Left lobe of liver (tissue), 2 donors: ENCODE measurements around the gene TJP2. TPM values are rescaled to one million over a fixed set of nuclear protein-coding genes. Genes with fewer than 3 reads are reported as not detected.

Source experiments
- ATAC-seq: fragments of 200-7000 bp; cut with Tn5 transposase; one replicate; pipeline ENCODE4 v1.9.1; 2020; ENCODE audit warnings: mild to moderate bottlenecking, moderate library complexity
- DNase-seq: peaks from one replicate; pipeline ENCODE4 v3.0.0-alpha.2; 2020; ENCODE audit warnings: low spot score
- total RNA-seq: library from RNA; stranded (reverse); gene quantifications from one replicate; pipeline ENCODE4 v1.2.1, GENCODE V29; 2021
- donor health status: DM: no; HTN: no; CAD: no; lungs with moderate emphysema.
- donor health status: DM: no; HTN: yes; CAD: no.

TJP2 gene
- total RNA-seq, 1 donor from 2014 or later: 81.2 TPM

DNA sequence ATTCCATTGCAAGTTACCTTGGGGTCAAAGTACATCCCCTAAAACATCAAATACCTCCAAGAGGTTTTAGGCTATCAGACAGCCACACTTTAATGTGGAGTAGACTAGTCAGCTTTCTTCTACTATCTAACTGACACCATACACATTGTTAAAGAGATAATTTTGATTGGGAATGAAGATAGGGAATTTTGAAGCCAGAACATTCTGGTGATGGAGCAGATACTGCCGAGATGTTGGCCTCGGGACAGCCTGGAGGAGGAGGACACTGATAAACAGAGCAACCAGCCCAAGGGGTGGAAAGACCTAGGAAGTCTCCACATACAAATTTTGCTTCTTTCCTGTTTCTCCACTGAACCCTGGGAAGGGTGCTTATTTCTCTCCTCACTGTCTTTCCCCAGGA lies 14.9 kb downstream of the TJP2 start:
- DNase-seq: no peak

DNA sequence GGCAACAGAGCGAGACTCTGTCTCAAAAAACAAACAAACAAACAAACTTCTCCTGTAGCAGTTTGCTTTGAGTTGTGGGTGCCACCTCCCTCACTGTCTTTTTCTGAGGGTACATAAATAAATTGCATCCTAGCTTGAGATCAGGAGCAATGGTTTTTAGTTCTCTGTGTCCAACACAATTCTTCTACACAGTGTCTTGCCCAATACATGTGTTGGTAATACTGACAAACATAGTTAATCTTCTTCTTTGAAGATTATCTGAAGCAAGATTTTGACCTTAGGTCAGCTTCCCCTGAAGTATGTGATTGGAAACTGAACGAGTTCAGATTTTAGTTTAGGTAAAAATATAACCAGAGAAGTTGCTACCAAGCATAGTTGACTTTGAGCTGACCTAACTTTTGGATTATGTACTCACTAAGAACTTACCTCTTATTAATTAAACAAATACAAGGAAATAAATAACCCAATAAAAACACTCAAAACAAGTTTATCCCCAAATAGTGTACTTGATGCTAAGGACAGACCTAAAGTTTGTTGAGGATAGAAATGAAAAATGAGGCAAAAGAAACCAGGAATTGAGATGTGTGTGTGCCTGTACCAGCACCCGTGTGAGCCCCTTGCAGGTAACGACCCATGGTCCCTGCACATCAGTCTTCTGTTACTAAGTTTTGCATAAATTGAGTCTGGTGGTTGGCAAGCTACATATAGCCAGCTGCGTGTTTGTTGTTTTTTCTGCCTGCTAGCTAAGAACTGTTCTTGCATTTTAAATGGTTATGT lies 16.2 kb downstream of the TJP2 start:
- DNase-seq (no peak), ATAC-seq (peak; percentile 63)

More for the DNA sequence above, 14.9 kb downstream of the TJP2 start:
- no peak for ATAC-seq

DNA sequence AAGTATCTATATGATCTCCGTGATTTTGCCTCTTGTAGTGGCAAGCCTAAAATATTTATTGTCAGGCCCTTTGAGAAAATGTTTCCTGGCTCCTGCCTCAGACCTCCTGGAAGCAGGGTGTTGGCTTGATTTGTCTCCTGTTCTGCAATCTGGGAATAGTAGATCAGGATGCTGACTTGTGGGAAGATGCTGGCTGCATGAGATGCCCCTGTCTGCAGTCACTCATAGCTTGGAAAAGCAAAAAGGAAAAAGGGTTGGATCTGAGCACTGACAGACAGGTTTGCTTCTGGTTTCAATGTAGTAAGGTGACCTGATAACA lies 16.7 kb downstream of the TJP2 start:
- DNase-seq (no peak), ATAC-seq (no peak)

DNA sequence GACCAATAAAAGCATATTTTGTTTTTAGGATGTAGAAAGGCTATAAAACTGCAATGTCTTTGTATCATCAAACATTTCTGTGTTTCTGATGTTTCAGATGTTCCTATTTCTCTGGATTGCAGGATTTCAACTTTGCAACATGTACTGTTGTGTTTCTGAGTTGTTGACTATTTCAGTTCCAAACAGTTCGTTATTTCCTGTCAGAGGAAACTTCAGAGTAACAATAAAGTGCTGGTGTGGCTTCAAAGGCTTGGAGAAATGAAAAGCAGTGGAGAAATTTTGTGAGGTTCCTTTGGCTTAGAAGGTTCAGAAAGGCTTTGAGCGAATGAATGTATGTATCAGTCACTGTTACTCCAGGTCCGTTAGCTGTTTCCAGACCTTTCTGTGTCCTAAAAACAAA lies 17.2 kb downstream of the TJP2 start:
- no peak for ATAC-seq

DNA sequence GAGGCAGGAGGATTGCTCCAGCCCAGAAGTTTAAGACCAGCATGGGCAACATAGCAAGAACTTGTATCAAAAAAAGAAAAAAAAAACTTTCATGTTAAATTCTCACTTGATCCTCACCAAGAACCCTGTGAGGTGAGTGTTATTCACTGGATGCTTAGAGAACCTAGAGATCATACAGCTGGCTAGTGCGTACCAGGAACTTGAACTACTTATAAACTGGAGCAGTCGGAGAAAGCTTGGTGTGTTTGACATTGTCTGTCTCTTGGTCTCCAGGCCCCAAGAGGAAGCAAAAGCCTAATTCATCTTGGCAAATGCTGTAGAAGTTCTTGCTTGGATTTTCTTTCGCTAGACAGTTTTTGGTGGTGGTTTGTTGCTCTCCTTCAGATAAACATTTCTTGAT lies 18.1 kb downstream of the TJP2 start:
- ATAC-seq (no peak), DNase-seq (no peak)

More for the DNA sequence above, 17.2 kb downstream of the TJP2 start:
- DNase-seq: no peak

DNA sequence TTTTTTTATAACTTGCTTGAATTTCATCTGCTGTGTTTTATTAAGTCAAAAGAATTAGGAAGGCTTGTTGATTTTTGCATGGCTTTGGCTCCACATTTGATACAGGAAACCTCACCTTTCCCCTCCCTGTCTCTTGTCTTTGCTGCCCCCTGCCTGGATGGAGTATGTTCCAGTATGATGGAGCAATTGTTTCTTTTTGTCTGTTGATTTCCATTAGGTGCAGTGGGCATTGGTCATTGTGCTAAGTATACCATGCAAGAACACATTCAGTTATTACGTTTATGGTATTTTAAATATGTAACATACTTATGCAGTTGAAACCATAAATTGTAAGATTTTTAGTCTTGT lies 19.6 kb downstream of the TJP2 start:
- DNase-seq (no peak), ATAC-seq (peak; percentile 40)

DNA sequence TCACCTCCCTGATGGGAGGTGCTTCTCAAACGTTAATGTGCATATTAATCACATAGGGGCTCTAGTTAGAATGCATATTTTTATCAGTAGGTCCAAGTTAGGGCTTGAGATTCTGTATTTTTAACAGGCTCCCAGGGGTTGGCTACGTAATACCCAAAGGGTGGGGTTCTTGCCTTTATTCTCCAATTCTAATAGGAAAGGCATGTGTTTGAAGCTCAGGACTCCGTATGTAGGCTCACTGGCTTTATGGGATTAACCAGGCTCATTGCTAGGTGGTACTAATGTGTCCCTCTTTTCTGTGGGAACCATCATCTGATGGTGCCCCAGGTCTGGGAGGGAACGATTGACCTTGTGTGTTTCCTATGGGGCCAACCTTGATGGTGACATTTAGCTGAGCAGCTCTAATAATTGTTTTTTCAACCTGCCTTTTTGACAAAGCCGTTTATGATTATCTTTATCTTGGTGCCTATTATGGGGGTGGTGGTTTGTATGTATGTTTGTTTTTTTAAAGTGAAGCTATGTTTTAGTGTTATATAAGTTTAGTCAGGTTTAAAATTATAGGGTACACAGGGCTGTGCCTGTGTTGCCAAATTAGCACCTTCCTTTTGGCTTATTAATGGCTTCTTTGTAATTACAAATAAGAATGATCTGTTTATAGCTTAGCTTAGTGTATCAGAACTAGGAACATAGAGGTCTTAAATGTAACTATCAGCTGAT lies 20.8 kb downstream of the TJP2 start:
- DNase-seq (no peak), ATAC-seq (no peak)

DNA sequence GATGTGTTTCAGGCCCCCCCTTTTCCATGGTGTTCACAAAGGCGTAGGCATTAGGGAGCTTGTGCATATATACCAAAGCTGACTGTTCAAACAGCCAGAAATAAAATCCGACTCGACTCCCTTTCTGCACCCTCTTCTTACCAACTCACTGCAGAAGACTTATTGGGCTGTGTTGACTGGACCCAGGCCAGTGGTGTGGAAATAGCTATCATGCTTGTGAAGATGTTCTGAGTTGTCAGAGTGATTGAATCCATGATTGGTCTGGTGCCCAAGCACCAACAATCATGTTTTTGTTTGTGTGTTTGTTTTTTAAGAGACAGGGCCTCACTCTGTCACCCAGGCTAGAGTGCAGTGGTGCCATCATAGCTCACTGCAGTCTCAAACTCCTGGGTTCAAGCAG lies 21.6 kb downstream of the TJP2 start:
- peak; percentile 74 for DNase-seq
- peak; percentile 64 for ATAC-seq

DNA sequence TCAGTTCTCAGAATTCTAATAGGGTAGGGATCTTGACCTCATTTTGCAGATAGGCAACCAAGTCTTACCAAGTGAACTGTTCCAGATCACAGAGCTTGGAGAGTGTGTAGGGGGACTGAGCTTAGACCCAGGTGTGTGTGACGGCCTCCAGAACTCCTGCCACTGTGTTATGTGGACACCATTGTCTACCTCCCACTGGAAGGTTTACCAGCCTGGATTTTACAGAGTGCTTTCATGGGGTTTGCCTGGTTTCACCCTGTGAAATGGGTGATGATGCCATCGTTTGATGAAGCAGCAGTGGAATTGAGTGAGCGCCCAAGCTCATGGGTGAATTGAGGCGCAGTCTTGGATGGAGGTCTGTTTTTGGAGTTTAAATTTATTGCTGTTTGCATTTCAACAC lies 23.6 kb downstream of the TJP2 start:
- peak; percentile 45 for ATAC-seq
- DNase-seq: no peak

DNA sequence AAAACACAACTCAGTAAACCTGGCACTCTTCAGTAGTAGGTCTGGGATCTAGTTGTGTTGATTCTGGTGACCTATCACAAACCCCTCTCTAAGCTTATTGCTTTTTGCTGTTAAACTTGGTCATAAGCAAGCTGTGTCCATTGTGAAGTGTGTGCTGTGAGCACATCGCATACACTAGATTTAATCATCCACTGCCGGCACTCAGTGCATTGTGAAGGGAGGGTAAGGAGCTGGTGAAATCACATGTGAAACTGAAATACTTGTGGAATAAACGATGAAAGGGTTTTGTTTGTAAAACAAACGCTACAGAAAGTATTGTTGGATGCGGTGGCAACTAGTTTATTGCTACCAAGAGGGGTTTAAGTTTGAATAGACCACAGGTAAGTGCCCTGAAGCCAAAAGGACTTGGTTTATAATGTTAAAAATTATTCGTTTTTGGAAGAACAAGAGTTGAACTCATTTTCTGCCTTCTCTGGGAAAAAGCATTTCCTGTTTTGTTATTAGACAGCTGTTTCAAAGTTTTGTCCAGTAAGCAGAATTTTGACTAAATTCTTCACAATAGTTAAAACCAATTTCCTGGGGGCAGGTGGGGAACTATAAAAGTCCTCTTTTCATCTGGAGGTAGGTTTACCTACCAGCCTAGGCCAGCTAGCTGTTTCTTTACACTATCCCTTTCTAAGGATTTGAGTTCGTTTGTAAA lies 24.6 kb downstream of the TJP2 start:
- ATAC-seq (no peak), DNase-seq (no peak)

DNA sequence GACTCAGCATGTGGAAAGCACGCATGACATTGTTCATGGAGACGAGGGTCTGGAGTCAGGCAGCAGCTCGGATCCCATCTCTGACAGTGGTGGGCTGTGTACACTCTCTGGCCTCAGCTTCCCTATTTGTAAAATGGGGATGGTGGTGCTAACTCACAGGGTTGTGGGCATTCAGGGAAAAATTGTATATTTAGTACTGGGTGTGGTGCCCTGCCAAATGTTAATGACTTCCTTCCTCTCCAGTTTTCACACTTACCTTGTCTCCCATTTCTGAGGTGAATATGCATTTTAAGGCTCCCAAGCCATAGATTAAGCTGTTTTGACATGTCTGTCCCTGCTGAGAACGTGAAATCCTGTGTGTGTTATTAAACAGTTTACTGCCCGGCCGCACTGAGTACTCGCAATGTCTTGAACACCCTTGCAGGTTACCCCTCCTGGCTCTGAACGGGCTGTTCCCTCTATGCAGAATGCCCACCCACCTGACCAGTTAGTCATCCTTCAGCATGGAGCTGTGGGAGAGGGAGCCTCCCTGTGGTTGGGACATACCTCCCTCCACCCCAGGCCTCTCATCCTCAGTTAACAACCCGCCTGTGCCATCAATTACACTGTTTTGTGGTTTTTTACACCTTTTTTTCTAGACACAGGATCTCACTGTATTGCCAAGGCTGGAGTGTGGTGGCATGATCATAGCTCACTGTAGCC lies 25.8 kb downstream of the TJP2 start:
- no peak for ATAC-seq
- no peak for DNase-seq

DNA sequence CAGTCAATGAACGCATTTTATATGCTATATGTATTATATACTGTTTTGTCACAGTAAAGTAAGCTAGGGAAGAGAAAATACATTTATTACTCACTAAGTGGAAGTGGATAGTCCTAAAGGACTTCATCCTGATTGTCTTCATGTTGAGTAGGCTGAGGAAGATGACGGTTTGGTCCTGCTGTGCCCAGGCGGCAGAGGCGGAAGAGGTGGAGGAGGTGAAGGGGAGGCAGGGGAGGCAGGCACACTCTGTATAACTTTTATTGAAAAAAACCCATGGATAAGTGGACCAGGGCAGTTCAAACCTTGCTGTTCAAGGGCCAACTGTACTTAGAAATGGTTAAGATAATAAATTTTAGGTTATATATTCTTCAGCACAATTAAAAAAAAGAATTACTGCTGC lies 28.5 kb downstream of the TJP2 start:
- ATAC-seq (no peak), DNase-seq (no peak)

DNA sequence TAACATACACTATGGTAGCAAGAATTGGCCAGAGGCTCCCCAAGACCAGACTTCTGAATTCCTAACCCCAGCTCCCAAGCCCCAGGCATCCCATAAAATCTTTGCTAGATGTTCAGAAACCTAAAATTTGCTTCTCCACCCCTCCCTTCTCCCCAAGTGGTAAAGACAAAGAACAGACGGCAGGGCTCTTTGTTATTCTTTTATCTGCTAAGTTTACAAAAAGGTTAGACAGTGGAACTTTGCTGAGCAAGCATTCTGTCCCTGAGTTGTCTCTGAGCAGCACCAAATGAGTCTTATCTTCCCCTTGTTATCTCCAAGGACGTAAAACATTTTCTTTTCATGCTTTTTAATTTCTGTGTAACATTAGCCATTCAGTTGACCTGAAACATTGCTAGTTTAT lies 30.2 kb downstream of the TJP2 start:
- ATAC-seq (peak; percentile 27), DNase-seq (no peak)

DNA sequence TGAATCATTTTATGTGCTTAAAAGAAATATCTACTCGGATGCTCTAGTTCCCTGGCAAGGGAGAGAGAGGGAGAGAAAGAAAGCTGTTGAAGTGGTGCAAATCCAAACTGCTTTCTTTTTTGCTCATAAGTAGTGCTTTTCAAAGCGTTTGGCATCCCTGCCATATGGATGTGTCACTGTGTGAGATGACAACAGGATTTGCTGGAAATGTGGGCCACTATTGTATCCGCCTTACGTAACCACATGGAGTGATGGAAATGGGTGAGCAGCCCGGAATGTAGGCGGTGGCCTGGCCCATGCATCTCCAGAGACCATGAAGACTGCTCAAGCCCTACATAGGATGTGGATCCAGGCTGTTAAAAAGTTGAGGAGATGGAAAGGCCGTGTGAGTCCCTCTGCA lies 30.8 kb downstream of the TJP2 start:
- DNase-seq: no peak

DNA sequence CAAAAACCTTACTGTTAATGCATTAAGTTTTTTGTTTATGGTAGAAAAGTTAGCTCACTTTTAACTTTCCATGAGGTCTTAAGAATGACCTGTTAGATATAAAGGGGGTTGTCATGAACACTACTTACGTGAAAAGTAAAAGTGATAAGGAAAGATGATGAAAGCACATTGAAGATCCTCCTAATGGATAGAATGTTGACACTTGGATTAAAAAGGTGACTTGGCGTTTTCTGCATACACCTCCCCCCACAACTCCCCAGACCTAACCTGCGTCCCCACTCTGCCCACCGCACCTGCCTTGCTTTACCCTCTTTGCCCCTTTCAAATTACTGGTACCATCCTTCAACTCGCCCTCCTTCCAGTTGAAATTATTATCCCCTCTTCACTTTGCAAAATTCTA lies 32.0 kb downstream of the TJP2 start:
- DNase-seq: no peak
- ATAC-seq: no peak

More for the DNA sequence above, 30.8 kb downstream of the TJP2 start:
- peak; percentile 23 for ATAC-seq

DNA sequence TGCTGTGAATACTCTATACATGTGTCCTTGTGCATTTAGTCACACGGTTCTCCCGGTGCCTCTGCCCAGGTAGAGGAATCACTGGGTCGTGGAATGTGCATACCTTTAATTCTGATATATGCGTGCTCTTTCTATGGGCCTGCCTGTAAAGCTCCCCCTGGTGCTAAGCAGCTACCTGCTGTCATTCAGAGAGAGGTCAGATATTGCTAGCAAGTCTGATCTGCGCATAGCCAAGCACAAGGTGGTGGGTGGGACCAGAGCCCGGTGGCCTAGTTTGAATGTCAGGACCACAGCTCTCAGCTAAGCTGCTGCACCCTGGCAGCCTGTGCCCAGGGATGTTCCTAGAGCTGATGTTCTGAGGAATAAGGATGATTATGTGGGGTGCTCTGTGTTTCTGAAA lies 33.4 kb downstream of the TJP2 start:
- ATAC-seq (peak; percentile 56), DNase-seq (no peak)

DNA sequence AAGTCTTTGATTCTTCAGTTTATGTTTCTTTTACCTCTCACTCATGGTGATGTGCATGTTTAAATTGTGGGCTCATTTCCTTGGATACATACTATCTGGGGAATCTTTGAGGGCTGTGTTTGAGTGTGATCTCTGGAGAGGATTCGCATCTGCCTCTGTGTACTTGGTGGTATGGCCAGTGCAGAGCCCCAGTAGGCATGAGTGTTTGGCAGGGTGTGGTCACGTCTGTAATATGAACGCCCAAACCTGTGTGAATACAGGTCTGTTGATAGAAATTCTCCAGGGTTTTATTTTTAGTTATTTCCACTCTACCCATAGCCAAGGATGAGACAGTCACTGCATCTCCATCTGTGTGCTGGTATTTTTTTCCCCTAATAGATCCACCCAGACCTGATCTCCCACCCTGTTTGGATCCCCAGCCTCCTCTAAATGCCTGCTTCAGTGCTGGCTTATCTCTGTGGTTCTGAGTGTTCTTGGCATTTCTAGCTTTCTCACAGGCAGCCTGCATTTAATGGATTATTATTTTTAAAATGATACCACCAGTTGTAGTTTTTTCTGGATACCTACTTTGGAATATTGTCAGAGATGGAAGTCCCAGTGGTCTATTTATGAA lies 37.5 kb downstream of the TJP2 start:
- ATAC-seq: no peak
- DNase-seq: no peak

DNA sequence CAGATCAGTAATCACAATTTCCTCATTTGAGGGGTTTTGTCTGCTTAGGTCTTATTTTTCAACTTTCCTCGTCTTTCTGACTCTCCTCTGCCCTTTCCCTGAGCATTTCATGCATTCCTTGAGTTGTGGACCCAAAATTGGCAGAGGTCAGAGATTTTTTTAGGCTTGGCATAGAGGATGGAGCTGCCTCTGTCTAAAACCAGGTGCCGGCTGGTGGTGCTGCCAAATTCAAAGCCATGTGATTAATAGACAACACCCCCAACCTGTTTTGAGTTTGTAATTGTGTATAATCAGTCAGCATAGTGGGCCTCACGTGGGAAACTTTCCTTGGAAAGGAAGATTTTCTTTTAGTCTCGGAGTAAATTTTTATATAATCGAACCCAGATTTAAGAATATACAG lies 39.6 kb downstream of the TJP2 start:
- DNase-seq (no peak), ATAC-seq (peak; percentile 57)

DNA sequence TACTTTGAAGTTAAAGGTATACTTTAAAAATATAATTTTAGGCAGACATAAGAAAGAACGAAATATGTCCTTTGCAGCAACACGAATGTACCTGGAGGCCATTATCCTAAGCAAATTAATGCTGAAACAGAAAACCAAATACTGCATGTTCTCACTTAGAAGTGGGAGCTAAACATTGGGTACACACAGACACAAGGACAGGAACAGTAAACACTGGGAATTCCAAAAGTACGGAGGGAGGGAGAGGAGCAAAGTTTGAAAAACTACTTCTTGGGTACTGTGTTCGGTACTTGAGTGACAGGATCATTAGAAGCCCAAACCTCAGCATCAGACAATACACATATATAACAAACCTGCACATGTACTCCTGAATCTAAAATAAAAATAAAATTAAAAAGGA lies 40.9 kb downstream of the TJP2 start:
- DNase-seq: no peak
- peak; percentile 80 for ATAC-seq

DNA sequence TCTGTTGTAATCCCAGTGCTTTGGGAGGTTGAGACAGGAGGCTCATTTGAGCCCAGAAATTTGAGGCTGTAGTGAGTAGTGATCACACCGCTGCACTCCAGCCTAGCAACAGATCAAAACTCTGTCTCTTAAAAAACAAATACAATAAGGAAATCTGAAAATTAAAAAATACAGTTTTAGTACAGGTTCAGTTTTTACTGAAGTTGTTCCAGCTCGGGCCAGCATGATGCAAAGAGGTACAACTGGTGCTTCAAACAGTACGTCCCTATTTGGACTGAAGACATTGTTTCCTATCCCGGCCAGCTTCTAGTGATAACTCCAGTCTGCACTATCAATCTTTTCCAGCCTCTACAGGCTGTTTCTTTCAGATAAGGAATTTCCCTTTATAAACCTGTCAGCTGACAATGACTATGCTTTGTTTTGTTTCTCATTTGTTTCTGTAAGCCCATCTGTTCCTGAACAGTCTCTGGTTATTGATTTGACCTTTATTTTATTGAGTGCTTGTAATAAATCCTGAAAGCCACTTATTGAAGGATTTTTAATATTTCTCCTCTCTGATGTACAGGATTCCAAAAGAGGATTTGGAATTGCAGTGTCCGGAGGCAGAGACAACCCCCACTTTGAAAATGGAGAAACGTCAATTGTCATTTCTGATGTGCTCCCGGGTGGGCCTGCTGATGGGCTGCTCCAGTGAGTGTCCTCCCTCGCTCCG lies 41.9 kb downstream of the TJP2 start:
- ATAC-seq: peak; percentile 42
- DNase-seq: no peak
